GM12878 (cell line): ENCODE results near the gene PRICKLE3.

Source experiments
- CBFB ChIP-seq: IDR thresholded peaks from 2 replicates; pipeline ENCODE4 v1.6.1; 2016; ENCODE audit warnings: antibody characterized with exemption, low read depth
- E4F1 ChIP-seq: fragments of 450-650 bp; IDR thresholded peaks from 2 replicates; pipeline ENCODE4 v1.6.1; 2018; ENCODE audit warnings: borderline replicate concordance, mild to moderate bottlenecking; ENCODE audit not compliant: partially characterized antibody
- ZNF24 ChIP-seq: fragments of 450-650 bp; IDR thresholded peaks from 2 replicates; pipeline ENCODE4 v1.6.1; 2017; ENCODE audit warnings: antibody characterized with exemption, mild to moderate bottlenecking
- TF ChIP-seq, protein P1 (sequence below), 3 experiments: IDR thresholded peaks in 2 of 3; conservative IDR thresholded peaks in 1 of 3; 2 replicates each; pipeline ENCODE4 v1.5.1; 2011; ENCODE audit warnings: low read depth in 3 of 3, low read length in 3 of 3, mild to moderate bottlenecking in 3 of 3, control low read depth in 2 of 3, moderate library complexity in 2 of 3, inconsistent platforms in 1 of 3, mixed read lengths in 1 of 3; ENCODE audit not compliant: control insufficient read depth in 2 of 3, insufficient read depth in 1 of 3; ENCODE audit errors: extremely low read depth in 1 of 3

GRCh38 chrX:49174723-49175122, 11.4 kb downstream of the PRICKLE3 start:
- TF ChIP-seq, protein P1, sequence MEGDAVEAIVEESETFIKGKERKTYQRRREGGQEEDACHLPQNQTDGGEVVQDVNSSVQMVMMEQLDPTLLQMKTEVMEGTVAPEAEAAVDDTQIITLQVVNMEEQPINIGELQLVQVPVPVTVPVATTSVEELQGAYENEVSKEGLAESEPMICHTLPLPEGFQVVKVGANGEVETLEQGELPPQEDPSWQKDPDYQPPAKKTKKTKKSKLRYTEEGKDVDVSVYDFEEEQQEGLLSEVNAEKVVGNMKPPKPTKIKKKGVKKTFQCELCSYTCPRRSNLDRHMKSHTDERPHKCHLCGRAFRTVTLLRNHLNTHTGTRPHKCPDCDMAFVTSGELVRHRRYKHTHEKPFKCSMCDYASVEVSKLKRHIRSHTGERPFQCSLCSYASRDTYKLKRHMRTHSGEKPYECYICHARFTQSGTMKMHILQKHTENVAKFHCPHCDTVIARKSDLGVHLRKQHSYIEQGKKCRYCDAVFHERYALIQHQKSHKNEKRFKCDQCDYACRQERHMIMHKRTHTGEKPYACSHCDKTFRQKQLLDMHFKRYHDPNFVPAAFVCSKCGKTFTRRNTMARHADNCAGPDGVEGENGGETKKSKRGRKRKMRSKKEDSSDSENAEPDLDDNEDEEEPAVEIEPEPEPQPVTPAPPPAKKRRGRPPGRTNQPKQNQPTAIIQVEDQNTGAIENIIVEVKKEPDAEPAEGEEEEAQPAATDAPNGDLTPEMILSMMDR (IDR thresholded peaks at IDR 0.05 in 2 of 3, conservative IDR thresholded peaks at IDR 0.05 in 1 of 3; ENCODE audit: control insufficient read depth in 2 of 3, extremely low read depth in 1 of 3, insufficient read depth in 1 of 3, low read depth in 3 of 3, low read length in 3 of 3), result no peak
- TF ChIP-seq ZNF24 (no peak), E4F1 (no peak), CBFB (no peak)
